Erythroblast (primary cell): Measurements from ENCODE around the gene SLC30A4.

Source experiments
- GATA1 ChIP-seq: IDR thresholded peaks from 2 replicates; pipeline ENCODE4 v1.6.1; 2011; ENCODE audit warnings: low read depth, mild to moderate bottlenecking, control low read depth, low read length, moderate library complexity
- POLR2A ChIP-seq: IDR thresholded peaks from 2 replicates; pipeline ENCODE4 v1.6.1; 2011; ENCODE audit warnings: mild to moderate bottlenecking, low read length

DNA sequence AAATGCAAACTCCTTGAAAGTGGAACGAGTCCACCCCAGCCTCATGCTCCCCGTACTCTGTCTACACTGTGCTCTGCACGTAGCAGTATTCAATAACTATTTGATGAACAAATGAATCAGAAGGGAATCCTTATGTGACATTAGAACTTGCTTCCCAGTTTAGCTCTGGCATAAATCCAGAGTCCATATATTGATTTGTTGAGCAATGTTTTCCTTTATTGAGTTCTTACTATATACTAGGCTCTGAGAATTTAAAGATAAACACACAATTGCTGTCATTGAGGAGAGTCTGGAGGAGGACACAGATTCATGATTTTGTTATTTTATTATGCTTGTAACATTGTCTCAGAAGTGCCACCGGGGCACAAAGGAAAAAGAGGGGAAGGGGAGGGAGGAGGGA is 73.2 kb downstream of the SLC30A4 start:
- TF ChIP-seq POLR2A, result no peak
- TF ChIP-seq GATA1, result no peak
